ENCODE results near the gene PTRH1. TPM values are rescaled to one million over a fixed set of nuclear protein-coding genes. Genes with fewer than 3 reads are reported as not detected.

Gene PTRH1
- total and polyA plus RNA-seq, 10 of the 15 experiments (the other 5 are each of a cell fraction or from before 2014, with no cell fraction given) = 0.69 to 38.4 (median 10.2) TPM

Other genes starting within 250 kb of the PTRH1 start
Only the 7 nearest of the 13 such genes appear.
- gene STXBP1, start 103.4 kb downstream of the PTRH1 start, total RNA-seq (2014; rRNA removed) = 0.44 TPM in 1 of 2 replicates, not detected in the other
- 0.31 TPM in 1 of 2 replicates, not detected in the other for gene STXBP1, start 103.4 kb downstream of the PTRH1 start, total RNA-seq (2014; rRNA removed; fragmentation: Illumina TruSeq; extraction: Trizol)
- gene STXBP1, start 103.4 kb downstream of the PTRH1 start, total RNA-seq (2021) = 0.24 and 0.85 TPM in 2 replicates
- 0.08 and 0.20 TPM in 2 replicates for gene STXBP1, start 103.4 kb downstream of the PTRH1 start, polyA plus RNA-seq (2011; rRNA removed)
- gene STXBP1, start 103.4 kb downstream of the PTRH1 start, polyA plus RNA-seq (2014; fragmentation: Illumina TruSeq; extraction: Trizol) = 0.09 and 1.5 TPM in 2 replicates
- under 1 TPM in 1 of 2 experiments, not detected in 1; 0.31 TPM for gene STXBP1, start 103.4 kb downstream of the PTRH1 start, polyA plus RNA-seq (2014; fragmentation: Nextera tagmentation; extraction: Ambion mirVana)
- gene STXBP1, start 103.4 kb downstream of the PTRH1 start, polyA plus RNA-seq (2014; rRNA removed) = 0.06 TPM in 1 of 2 replicates, not detected in the other
- under 1 TPM; 0.40 to 0.62 TPM for gene STXBP1, start 103.4 kb downstream of the PTRH1 start, polyA plus RNA-seq (2016; fragmentation: Nextera tagmentation; extraction: Ambion mirVana)
- gene CFAP157, start 8.7 kb downstream of the PTRH1 start, total RNA-seq (2014; rRNA removed) = not detected in 2 replicates
- gene CFAP157, start 8.7 kb downstream of the PTRH1 start, total RNA-seq (2014; rRNA removed; fragmentation: Illumina TruSeq; extraction: Trizol) = not detected in 2 replicates
- gene CFAP157, start 8.7 kb downstream of the PTRH1 start, total RNA-seq (2021) = not detected in 2 replicates
- gene CFAP157, start 8.7 kb downstream of the PTRH1 start, polyA plus RNA-seq (2011; rRNA removed) = not detected in 2 replicates
- gene CFAP157, start 8.7 kb downstream of the PTRH1 start, polyA plus RNA-seq (2014; fragmentation: Illumina TruSeq; extraction: Trizol) = not detected in 2 replicates
- not detected for gene CFAP157, start 8.7 kb downstream of the PTRH1 start, polyA plus RNA-seq (2014; fragmentation: Nextera tagmentation; extraction: Ambion mirVana)
- not detected in 2 replicates for gene CFAP157, start 8.7 kb downstream of the PTRH1 start, polyA plus RNA-seq (2014; rRNA removed)
- under 1 TPM; 0.08 to 0.72 TPM for gene CFAP157, start 8.7 kb downstream of the PTRH1 start, polyA plus RNA-seq (2016; fragmentation: Nextera tagmentation; extraction: Ambion mirVana)
- not detected in 2 replicates for gene TTC16, start 416 bp upstream of the PTRH1 start, total RNA-seq (2014; rRNA removed)
- gene TTC16, start 416 bp upstream of the PTRH1 start, total RNA-seq (2014; rRNA removed; fragmentation: Illumina TruSeq; extraction: Trizol) = not detected in 2 replicates
- not detected in 2 replicates for gene TTC16, start 416 bp upstream of the PTRH1 start, total RNA-seq (2021)
- gene TTC16, start 416 bp upstream of the PTRH1 start, polyA plus RNA-seq (2011; rRNA removed) = 0.03 TPM in 1 of 2 replicates, not detected in the other
- gene TTC16, start 416 bp upstream of the PTRH1 start, polyA plus RNA-seq (2014; fragmentation: Illumina TruSeq; extraction: Trizol) = not detected in 2 replicates
- not detected for gene TTC16, start 416 bp upstream of the PTRH1 start, polyA plus RNA-seq (2014; fragmentation: Nextera tagmentation; extraction: Ambion mirVana)
- 0.04 TPM in 1 of 2 replicates, not detected in the other for gene TTC16, start 416 bp upstream of the PTRH1 start, polyA plus RNA-seq (2014; rRNA removed)
- not detected for gene TTC16, start 416 bp upstream of the PTRH1 start, polyA plus RNA-seq (2016; fragmentation: Nextera tagmentation; extraction: Ambion mirVana)
- 7.8 and 12.6 TPM in 2 replicates for gene TOR2A, start 19.6 kb upstream of the PTRH1 start, total RNA-seq (2014; rRNA removed)
- 2.7 and 4.2 TPM in 2 replicates for gene TOR2A, start 19.6 kb upstream of the PTRH1 start, total RNA-seq (2014; rRNA removed; fragmentation: Illumina TruSeq; extraction: Trizol)
- gene TOR2A, start 19.6 kb upstream of the PTRH1 start, total RNA-seq (2021) = 11.5 and 11.6 TPM in 2 replicates
- gene TOR2A, start 19.6 kb upstream of the PTRH1 start, polyA plus RNA-seq (2011; rRNA removed) = 0.91 and 2.4 TPM in 2 replicates
- gene TOR2A, start 19.6 kb upstream of the PTRH1 start, polyA plus RNA-seq (2014; fragmentation: Illumina TruSeq; extraction: Trizol) = 1.6 and 5.4 TPM in 2 replicates
- gene TOR2A, start 19.6 kb upstream of the PTRH1 start, polyA plus RNA-seq (2014; fragmentation: Nextera tagmentation; extraction: Ambion mirVana) = 1 to 10 TPM in 1 of 2 experiments, under 1 TPM in 1; 0.52 to 1.6 TPM
- 14.3 and 17.4 TPM in 2 replicates for gene TOR2A, start 19.6 kb upstream of the PTRH1 start, polyA plus RNA-seq (2014; rRNA removed)
- gene TOR2A, start 19.6 kb upstream of the PTRH1 start, polyA plus RNA-seq (2016; fragmentation: Nextera tagmentation; extraction: Ambion mirVana) = 10 to 100 TPM; 22.1 to 23.7 TPM
- 16.1 and 19.0 TPM in 2 replicates for gene SH2D3C, start 63.0 kb upstream of the PTRH1 start, total RNA-seq (2014; rRNA removed)
- 8.4 and 9.0 TPM in 2 replicates for gene SH2D3C, start 63.0 kb upstream of the PTRH1 start, total RNA-seq (2014; rRNA removed; fragmentation: Illumina TruSeq; extraction: Trizol)
- 21.0 and 23.5 TPM in 2 replicates for gene SH2D3C, start 63.0 kb upstream of the PTRH1 start, total RNA-seq (2021)
- gene SH2D3C, start 63.0 kb upstream of the PTRH1 start, polyA plus RNA-seq (2011; rRNA removed) = 3.2 and 13.5 TPM in 2 replicates
- gene SH2D3C, start 63.0 kb upstream of the PTRH1 start, polyA plus RNA-seq (2014; fragmentation: Illumina TruSeq; extraction: Trizol) = 4.4 and 11.6 TPM in 2 replicates
- 1 to 10 TPM; 1.2 to 1.9 TPM for gene SH2D3C, start 63.0 kb upstream of the PTRH1 start, polyA plus RNA-seq (2014; fragmentation: Nextera tagmentation; extraction: Ambion mirVana)
- 19.5 and 25.2 TPM in 2 replicates for gene SH2D3C, start 63.0 kb upstream of the PTRH1 start, polyA plus RNA-seq (2014; rRNA removed)
- gene SH2D3C, start 63.0 kb upstream of the PTRH1 start, polyA plus RNA-seq (2016; fragmentation: Nextera tagmentation; extraction: Ambion mirVana) = 10 to 100 TPM; 20.7 to 23.2 TPM
- 33.6 and 34.3 TPM in 2 replicates for gene CDK9, start 70.4 kb upstream of the PTRH1 start, total RNA-seq (2014; rRNA removed)
- gene CDK9, start 70.4 kb upstream of the PTRH1 start, total RNA-seq (2014; rRNA removed; fragmentation: Illumina TruSeq; extraction: Trizol) = 24.5 and 25.2 TPM in 2 replicates
- 86.3 and 92.6 TPM in 2 replicates for gene CDK9, start 70.4 kb upstream of the PTRH1 start, total RNA-seq (2021)
- gene CDK9, start 70.4 kb upstream of the PTRH1 start, polyA plus RNA-seq (2011; rRNA removed) = 30.3 and 46.5 TPM in 2 replicates
- gene CDK9, start 70.4 kb upstream of the PTRH1 start, polyA plus RNA-seq (2014; fragmentation: Illumina TruSeq; extraction: Trizol) = 41.7 and 57.0 TPM in 2 replicates
- gene CDK9, start 70.4 kb upstream of the PTRH1 start, polyA plus RNA-seq (2014; fragmentation: Nextera tagmentation; extraction: Ambion mirVana) = 1 to 10 TPM; 7.3 to 9.6 TPM
- gene CDK9, start 70.4 kb upstream of the PTRH1 start, polyA plus RNA-seq (2014; rRNA removed) = 56.7 and 59.9 TPM in 2 replicates
- 10 to 100 TPM; 80.9 to 85.5 TPM for gene CDK9, start 70.4 kb upstream of the PTRH1 start, polyA plus RNA-seq (2016; fragmentation: Nextera tagmentation; extraction: Ambion mirVana)
- gene FPGS, start 87.2 kb upstream of the PTRH1 start, total RNA-seq (2014; rRNA removed) = 62.8 and 79.6 TPM in 2 replicates
- 43.3 and 44.4 TPM in 2 replicates for gene FPGS, start 87.2 kb upstream of the PTRH1 start, total RNA-seq (2014; rRNA removed; fragmentation: Illumina TruSeq; extraction: Trizol)
- 89.3 and 98.3 TPM in 2 replicates for gene FPGS, start 87.2 kb upstream of the PTRH1 start, total RNA-seq (2021)
- 34.1 and 64.4 TPM in 2 replicates for gene FPGS, start 87.2 kb upstream of the PTRH1 start, polyA plus RNA-seq (2011; rRNA removed)
- 49.0 and 81.2 TPM in 2 replicates for gene FPGS, start 87.2 kb upstream of the PTRH1 start, polyA plus RNA-seq (2014; fragmentation: Illumina TruSeq; extraction: Trizol)
- gene FPGS, start 87.2 kb upstream of the PTRH1 start, polyA plus RNA-seq (2014; fragmentation: Nextera tagmentation; extraction: Ambion mirVana) = 1 to 10 TPM; 1.2 to 8.2 TPM
- 88.1 and 95.0 TPM in 2 replicates for gene FPGS, start 87.2 kb upstream of the PTRH1 start, polyA plus RNA-seq (2014; rRNA removed)
- 100 to 1,000 TPM; 112 to 127 TPM for gene FPGS, start 87.2 kb upstream of the PTRH1 start, polyA plus RNA-seq (2016; fragmentation: Nextera tagmentation; extraction: Ambion mirVana)

Measured in GM12878 (cell line).